HEK293T (cell line): ENCODE measurements around the gene ABCD4.

Experiments used
- ARNT ChIP-seq: fragments of 450-650 bp; IDR thresholded peaks from 2 replicates; pipeline ENCODE4 v1.6.1; 2017; ENCODE audit warnings: mild to moderate bottlenecking
- BHLHE40 ChIP-seq: fragments of 450-650 bp; IDR thresholded peaks from 2 replicates; pipeline ENCODE4 v1.6.1; 2016; ENCODE audit warnings: mild to moderate bottlenecking, moderate library complexity, borderline replicate concordance
- ELF4 ChIP-seq: fragments of 450-650 bp; IDR thresholded peaks from 2 replicates; pipeline ENCODE4 v1.6.1; 2017; ENCODE audit warnings: antibody characterized with exemption
- FOXA1 ChIP-seq: fragments of 450-650 bp; IDR thresholded peaks from 2 replicates; pipeline ENCODE4 v1.6.1; 2016; ENCODE audit warnings: mild to moderate bottlenecking
- FOXK2 ChIP-seq: fragments of 450-650 bp; IDR thresholded peaks from 2 replicates; pipeline ENCODE4 v1.6.1; 2016; ENCODE audit warnings: mild to moderate bottlenecking
- HDGF ChIP-seq: fragments of 450-650 bp; IDR thresholded peaks from 2 replicates; pipeline ENCODE4 v1.6.1; 2017; ENCODE audit warnings: antibody characterized with exemption, borderline replicate concordance
- NFRKB ChIP-seq: fragments of 450-650 bp; IDR thresholded peaks from 2 replicates; pipeline ENCODE4 v1.6.1; 2016; ENCODE audit warnings: mild to moderate bottlenecking, moderate library complexity
- SP1 ChIP-seq: fragments of 450-650 bp; IDR thresholded peaks from 2 replicates; pipeline ENCODE4 v1.6.1; 2017
- SUZ12 ChIP-seq: fragments of 450-650 bp; IDR thresholded peaks from 2 replicates; pipeline ENCODE4 v1.6.1; 2016; ENCODE audit warnings: mild to moderate bottlenecking
- TARDBP ChIP-seq: fragments of 450-650 bp; IDR thresholded peaks from 2 replicates; pipeline ENCODE4 v1.6.1; 2016
- ZNF384 ChIP-seq: fragments of 450-650 bp; IDR thresholded peaks from 2 replicates; pipeline ENCODE4 v1.6.1; 2016

DNA sequence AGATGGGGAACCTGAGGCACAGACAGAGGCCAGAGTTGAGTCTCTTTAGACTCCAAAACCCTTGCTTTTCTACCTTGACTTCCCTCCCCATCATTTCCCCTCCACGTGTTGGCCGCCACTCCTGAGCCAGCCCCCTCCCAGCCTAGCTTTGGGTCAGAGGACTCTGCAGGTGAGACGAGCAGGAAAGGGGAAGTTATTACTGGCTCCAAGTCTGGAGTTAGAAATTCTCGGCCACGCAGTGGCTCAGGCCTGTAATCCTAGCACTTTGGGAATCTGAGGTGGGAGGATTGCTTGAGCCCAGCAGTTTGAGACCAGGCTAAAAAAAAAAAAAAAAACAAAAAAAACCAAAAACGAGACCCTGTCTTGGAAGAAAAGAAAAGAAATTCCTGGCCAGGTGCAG, 54.7 kb downstream of the ABCD4 start:
- TF ChIP-seq FOXK2 (no peak), SP1 (no peak), NFRKB (no peak), BHLHE40 (no peak), ELF4 (no peak), TARDBP (no peak), SUZ12 (no peak), HDGF (no peak), FOXA1 (no peak), ARNT (no peak), ZNF384 (no peak)
